GM18526 (cell line): ENCODE measurements around the gene EFCAB5.

ENCODE experiments used
- POLR2A ChIP-seq: IDR thresholded peaks from 3 replicates; pipeline ENCODE4 v1.6.1; 2011; ENCODE audit not compliant: insufficient read length; ENCODE audit errors: extremely low read depth

Gene EFCAB5

DNA sequence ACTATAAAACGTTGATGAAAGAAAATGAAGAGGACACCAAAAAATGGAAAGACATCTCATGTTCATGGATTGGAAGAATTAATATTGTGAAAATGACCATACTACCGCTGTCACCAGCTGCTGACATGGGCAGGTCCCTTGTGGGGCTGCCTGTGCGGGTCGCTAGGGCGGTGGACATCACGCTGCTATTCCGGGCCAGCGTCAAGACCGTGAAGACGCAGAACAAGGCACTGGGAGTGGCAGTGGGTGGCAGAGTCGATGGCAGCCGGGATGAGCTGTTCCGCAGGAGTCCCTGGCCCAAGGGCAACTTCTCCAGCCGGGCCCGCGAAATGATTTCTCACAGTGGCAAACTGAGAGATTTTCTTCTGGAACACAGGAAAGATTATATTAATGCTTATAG lies 127.0 kb downstream of the EFCAB5 start:
- no peak for TF ChIP-seq POLR2A

DNA sequence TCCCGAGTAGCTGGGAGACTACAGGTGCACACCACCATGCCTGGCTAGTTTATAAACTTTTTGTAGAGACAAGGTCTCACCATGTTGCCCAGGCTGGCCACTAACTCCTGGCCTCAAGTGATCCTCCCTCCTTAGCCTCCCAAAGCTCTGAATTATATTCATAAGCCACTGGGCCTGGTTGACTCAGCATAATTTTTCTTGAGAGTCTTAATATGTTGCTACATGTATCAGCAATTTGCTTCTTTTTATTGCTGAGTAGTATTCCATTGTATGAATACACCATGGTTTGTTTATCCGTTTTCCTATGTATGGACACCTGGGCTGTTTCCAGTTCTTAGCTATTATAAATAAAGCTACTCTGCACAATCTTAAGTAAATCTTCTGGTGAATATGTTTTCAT lies 132.8 kb downstream of the EFCAB5 start:
- TF ChIP-seq POLR2A: no peak

DNA sequence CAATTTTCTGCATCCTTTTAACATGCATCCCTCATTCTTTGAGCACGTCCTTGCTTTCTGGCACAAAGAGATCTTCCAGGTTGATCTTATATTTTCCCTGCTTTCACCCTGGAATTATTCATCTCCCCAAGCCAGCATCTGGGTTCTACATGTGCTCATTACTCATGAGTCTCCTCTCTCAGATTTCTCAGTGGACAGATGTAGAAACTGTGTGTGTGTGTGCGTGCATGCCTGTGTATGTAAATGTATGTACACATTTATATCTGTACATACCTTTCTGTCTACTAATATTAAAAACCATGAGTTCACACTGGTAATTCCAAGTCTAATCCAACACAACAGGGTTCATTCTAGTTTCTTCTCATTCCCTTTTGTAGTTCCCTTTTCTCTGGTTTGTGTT lies 133.3 kb downstream of the EFCAB5 start:
- TF ChIP-seq POLR2A: no peak

DNA sequence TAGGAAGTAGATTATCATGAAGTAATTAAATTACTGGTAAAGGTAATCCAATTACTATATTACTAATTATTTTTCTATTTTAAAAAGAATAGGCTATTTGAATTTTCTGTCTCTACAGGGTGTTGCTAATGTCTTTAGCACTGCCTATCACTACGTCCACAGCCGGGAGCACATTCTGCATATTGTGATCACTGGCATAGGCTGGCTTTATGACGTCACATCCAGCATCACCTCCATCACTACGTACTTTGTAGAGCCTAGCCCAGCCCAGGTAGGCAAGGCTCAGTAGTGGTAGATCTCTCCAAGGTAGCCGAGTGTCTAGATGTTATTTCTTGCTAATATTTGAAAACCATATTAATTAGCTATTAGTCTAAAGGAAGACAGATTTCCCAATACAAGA lies 141.3 kb downstream of the EFCAB5 start:
- no peak for TF ChIP-seq POLR2A

DNA sequence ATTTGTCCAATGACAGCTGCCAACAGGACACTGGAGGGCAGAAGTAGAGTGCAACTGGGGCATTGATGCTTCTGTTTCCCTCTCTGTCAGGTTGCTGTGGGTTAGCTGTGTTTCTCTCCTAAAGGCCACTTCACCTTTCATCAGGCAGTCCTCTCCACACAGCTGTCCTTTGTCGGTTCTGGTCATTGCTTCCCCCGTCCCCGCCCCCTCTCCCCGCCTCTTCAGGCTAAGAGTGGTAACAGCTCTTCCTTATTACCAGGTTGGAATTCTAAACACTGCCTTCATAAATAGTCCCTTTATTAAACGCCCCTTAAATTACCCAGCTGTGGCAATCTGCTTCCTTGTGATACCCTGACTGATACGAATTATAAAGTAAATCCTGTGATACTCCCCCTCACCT lies 143.4 kb downstream of the EFCAB5 start:
- TF ChIP-seq POLR2A: no peak

- TF ChIP-seq POLR2A: no peak
These were observed 145.5 kb downstream of the EFCAB5 start for GRCh38 chr17:30086896-30087295.

- TF ChIP-seq POLR2A: no peak
These were observed 149.8 kb downstream of the EFCAB5 start for GRCh38 chr17:30091121-30091670.

DNA sequence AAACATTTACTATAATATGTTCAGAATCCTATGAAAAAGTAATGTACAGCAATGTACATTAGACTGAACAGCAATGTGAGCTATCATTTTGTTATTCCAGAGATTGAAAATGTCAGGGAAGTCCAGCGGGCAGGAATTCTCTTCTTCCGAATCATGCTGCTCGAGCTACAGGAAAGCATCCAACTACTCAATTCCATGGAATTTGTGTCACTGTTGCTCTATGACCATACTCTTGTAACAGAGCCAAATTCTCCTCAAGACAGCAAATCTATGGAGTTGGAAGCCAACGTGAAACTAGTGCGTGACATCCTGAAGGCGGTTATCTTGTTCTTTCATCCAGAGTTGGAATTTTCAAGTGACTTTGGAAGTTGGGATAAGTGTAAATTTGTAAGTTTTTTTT lies 150.3 kb downstream of the EFCAB5 start:
- no peak for TF ChIP-seq POLR2A

DNA sequence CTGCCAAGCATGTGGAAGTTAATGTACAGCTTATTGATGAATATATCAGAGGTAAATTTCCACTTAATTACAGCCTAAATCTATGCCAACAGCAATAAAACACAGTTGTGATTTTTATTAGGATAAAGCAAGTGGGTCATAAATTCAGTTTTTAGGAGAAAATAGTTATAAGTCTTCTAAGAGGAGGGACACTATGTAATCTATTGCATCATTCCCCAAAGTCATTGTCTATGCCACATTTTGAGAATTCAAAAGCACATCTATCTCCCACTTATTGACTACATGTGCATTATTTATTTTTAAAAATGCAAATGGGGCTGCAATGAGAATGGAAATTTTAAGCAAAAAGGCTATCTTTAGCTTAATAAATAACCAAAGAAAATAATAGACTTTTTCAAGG lies 151.5 kb downstream of the EFCAB5 start:
- TF ChIP-seq POLR2A: no peak

- TF ChIP-seq POLR2A: no peak
These were observed 152.2 kb downstream of the EFCAB5 start for GRCh38 chr17:30093463-30094147.

DNA sequence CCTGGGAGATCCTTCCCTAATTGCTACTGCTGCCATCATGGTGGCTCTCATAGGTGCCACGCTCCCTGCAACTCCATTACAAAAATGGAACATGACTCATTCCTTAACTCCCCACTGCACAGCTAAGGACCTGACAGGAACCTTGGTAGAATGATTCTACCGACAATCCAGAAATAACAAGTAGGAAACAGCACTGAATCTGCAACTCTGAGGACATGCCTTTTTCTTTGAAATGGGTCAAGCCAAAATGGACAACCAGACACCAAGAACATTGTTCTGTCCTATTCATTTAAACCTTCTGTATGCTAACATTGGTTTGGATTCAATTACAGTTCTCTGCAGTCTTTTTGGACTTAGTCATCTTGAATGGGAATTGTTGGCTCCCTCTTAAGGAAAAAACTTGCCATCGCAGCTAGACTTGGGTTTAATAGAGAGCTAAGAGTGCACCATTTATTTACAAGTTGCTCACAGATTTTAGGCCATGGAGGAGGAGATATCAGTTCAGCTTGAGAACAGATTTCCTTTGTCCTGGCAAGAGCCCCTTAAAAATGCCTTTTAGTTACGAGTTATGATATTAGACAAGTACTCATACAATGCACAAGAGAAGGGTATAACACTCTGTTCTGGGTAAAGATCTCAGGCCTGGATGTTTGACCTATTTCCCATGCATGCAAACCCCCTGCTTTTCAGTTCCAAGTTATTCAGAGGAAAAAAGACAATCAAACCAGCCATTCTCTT lies 154.2 kb downstream of the EFCAB5 start:
- TF ChIP-seq POLR2A: no peak

DNA sequence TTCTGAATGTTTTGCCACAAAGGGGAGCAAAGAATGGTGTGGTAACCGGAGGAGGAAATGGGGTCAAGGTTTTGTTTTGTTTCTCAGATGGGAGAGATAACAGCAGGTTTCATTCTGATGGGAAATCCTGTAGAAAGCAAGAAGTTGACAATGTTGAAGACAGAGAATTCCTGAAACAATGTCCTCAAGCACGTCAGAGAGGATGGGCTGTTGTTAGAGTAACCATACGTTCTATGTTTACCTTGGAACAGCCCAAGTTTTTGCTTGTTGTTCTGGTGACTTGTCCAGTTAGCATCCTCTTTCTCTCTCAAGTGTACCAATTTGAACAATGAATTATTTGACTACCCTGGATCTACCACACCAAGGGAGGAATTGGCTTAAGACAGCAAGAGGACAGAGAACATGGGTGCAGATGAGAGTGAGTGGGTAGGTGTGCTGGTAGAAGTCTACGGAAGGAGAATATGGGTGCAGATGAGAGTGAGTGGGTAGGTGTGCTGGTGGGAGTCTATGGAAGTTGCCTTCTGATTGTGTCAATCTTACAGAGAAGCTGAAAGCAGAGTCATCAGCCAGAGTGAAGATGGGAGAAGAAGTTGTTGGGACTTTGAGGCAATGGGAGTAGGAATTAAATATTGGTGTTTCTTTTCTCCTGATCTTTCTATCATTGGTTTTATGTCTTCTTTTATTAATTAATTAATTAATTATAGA lies 160.4 kb downstream of the EFCAB5 start:
- TF ChIP-seq POLR2A: no peak

DNA sequence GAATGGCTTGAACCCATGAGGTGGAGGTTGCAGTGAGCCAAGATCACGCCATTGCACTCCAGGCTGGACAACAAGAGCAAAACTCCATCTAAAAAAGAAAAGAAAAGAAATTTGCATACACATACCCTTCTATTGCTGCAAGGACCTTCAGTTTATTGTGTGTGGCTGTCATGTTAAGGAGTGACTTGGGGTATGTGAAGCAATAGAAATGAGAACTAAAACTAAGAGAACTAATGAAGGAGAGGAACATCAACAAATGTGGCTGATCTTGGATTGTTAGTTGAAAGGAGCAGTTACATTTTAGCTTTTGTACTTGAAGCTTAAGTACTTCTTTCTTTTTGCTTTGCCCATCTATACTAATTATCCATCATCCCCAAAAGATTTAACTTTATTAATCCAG lies 162.5 kb downstream of the EFCAB5 start:
- no peak for TF ChIP-seq POLR2A

DNA sequence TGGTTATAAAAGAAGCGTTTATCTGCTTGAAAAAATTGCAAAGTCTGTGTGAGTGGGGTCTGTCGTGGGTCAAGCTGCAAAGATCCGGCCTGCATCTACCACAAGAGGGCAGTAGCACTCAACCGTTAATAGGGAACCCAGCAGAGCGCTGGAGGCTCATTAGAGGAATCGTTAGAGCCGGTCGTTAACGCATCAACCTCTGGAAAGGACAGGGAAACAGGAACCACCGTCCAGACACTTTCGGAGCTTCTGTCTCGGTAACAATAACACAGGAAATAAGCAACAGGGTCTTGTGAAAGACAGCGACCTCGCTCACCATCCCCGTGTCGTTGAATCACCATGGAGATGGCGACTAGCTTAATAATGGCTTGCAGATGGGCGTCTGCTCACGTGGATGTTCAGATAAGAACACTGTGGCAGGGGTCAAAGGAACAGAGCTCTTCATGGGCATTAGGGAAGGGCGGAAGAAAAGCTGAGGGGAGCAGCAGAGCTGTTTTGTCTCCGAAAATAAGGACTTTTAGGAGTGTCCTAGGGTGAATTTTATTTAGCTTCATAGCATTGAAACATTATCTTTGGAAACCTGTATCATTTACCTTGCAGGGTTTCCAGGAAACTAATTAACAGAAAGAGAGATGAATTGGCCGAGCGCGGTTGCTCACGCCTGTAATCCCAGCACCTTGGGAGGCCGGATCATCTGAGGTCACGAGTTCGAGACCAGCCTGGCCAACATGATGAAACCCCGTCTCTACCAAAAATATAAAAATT lies 163.3 kb downstream of the EFCAB5 start:
- no peak for TF ChIP-seq POLR2A

GRCh38 chr17:30112794-30113193 lies 171.4 kb downstream of the EFCAB5 start:
- no peak for TF ChIP-seq POLR2A

DNA sequence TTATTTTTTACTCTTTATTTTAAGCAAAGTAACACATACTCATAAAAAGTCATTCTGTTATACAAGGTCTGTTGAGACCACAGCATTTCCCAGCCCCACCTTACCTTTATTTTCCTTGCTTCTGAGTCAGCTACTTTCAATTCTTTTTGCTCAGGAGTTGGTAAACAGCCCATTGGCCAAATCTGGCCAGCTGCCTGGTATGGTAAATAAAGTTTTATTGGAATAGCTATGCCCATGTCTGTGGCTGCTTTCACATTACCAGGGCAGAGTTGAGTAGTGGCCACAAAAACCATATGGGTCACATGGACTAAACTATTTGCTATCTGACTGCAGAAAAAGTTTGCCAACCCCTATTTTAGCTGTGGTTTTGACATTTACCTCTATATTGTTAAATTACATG lies 171.8 kb downstream of the EFCAB5 start:
- no peak for TF ChIP-seq POLR2A

GRCh38 chr17:30116345-30116660 lies 174.9 kb downstream of the EFCAB5 start:
- no peak for TF ChIP-seq POLR2A
